WTC11 (cell line): ENCODE results near the gene LRRC8D. TPM values are rescaled to one million over a fixed set of nuclear protein-coding genes. Genes with fewer than 3 reads are reported as not detected.

ENCODE experiments used
- ATAC-seq: fragments of 200-7000 bp; cut with Tn5 transposase; 2 replicates; pipeline ENCODE4 v1.10.0; 2021; ENCODE audit warnings: mild to moderate bottlenecking, moderate library complexity
- CTCF ChIA-PET: fragments of 300-600 bp; sonication (Branson Sonifier 250); formaldehyde crosslinking; loops from one replicate; lab custom pipeline; 2021; ENCODE audit warnings: antibody characterized with exemption; lab: Charles Lee
- POLR2A ChIA-PET: fragments of 350-600 bp; sonication (Branson Sonifier 250); formaldehyde crosslinking; loops from one replicate; lab custom pipeline; 2021; ENCODE audit warnings: antibody characterized with exemption; lab: Charles Lee
- DNase-seq: peaks from one replicate; pipeline ENCODE4 v3.0.0; 2021; ENCODE audit warnings: low spot score
- H3K27ac Mint-ChIP-seq: 2 replicates; pipeline ENCODE4 v1.8.0; 2021; ENCODE audit warnings: mixed read lengths
- H3K27me3 Mint-ChIP-seq: 2 replicates; pipeline ENCODE4 v1.8.0; 2021; ENCODE audit warnings: low read depth, mild to moderate bottlenecking, moderate library complexity, mixed read lengths
- H3K36me3 Mint-ChIP-seq: 2 replicates; pipeline ENCODE4 v1.8.0; 2021; ENCODE audit warnings: mixed read lengths
- H3K4me1 Mint-ChIP-seq: 2 replicates; pipeline ENCODE4 v1.8.0; 2022; ENCODE audit warnings: mixed read lengths
- H3K4me3 Mint-ChIP-seq: 2 replicates; pipeline ENCODE4 v1.8.0; 2021; ENCODE audit warnings: mild to moderate bottlenecking, moderate library complexity, mixed read lengths
- H3K9me3 Mint-ChIP-seq: 2 replicates; pipeline ENCODE4 v1.8.0; 2021; ENCODE audit warnings: mixed read lengths
- ELF4 ChIP-seq: sonication (generic); formaldehyde crosslinking; IDR thresholded peaks from 2 replicates; pipeline ENCODE4 v1.8.1; 2022; ENCODE audit warnings: low read depth, mild to moderate bottlenecking, moderate library complexity, missing genetic modification reagents
- ETV6 ChIP-seq: sonication (generic); formaldehyde crosslinking; IDR thresholded peaks from 2 replicates; pipeline ENCODE4 v1.8.1; 2022; ENCODE audit warnings: mild to moderate bottlenecking, missing genetic modification reagents
- NFATC4 ChIP-seq: fragments of 250-450 bp; sonication (Bioruptor Pico); IDR thresholded peaks from 2 replicates; pipeline ENCODE4 v1.9.0; 2021; ENCODE audit warnings: mild to moderate bottlenecking
- PRRX2 ChIP-seq: fragments of 250-450 bp; sonication (Bioruptor Pico); IDR thresholded peaks from 2 replicates; pipeline ENCODE4 v1.8.0; 2021; ENCODE audit warnings: mild to moderate bottlenecking
- SMAD3 ChIP-seq: sonication (generic); formaldehyde crosslinking; IDR thresholded peaks from 2 replicates; pipeline ENCODE4 v1.8.0; 2022; ENCODE audit warnings: missing genetic modification reagents, mild to moderate bottlenecking, borderline replicate concordance
- SMAD4 ChIP-seq: sonication (generic); formaldehyde crosslinking; IDR thresholded peaks from 2 replicates; pipeline ENCODE4 v1.8.0; 2022; ENCODE audit warnings: mild to moderate bottlenecking, missing genetic modification reagents
- ZNF121 ChIP-seq: sonication (generic); formaldehyde crosslinking; IDR thresholded peaks from 2 replicates; pipeline ENCODE4 v1.8.0; 2023; ENCODE audit warnings: missing genetic modification reagents
- ZNF396 ChIP-seq: fragments of 250-450 bp; sonication (Bioruptor Pico); IDR thresholded peaks from 2 replicates; pipeline ENCODE4 v1.8.0; 2021; ENCODE audit warnings: mild to moderate bottlenecking, moderate library complexity, borderline replicate concordance
- ZNF416 ChIP-seq: fragments of 250-450 bp; sonication (Bioruptor Pico); IDR thresholded peaks from 2 replicates; pipeline ENCODE4 v1.9.0; 2021; ENCODE audit warnings: mild to moderate bottlenecking, inconsistent platforms
- total RNA-seq: library from RNA; stranded (reverse); gene quantifications from 3 replicates; pipeline ENCODE4 v1.2.3, GENCODE V29; 2021
- TF ChIP-seq, protein P1 (sequence below): fragments of 250-450 bp; sonication (Bioruptor Pico); IDR thresholded peaks from 2 replicates; pipeline ENCODE4 v2.1.2; 2022; ENCODE audit warnings: mild to moderate bottlenecking, moderate library complexity
- TF ChIP-seq, protein P2 (sequence below): sonication (generic); formaldehyde crosslinking; IDR thresholded peaks from 2 replicates; pipeline ENCODE4 v1.8.0; 2023; ENCODE audit warnings: mild to moderate bottlenecking, missing genetic modification reagents
- TF ChIP-seq, protein P3 (sequence below): sonication (generic); formaldehyde crosslinking; IDR thresholded peaks from 2 replicates; pipeline ENCODE4 v1.8.1; 2023; ENCODE audit warnings: mild to moderate bottlenecking, missing genetic modification reagents, moderate library complexity
- TF ChIP-seq, protein P4 (sequence below): fragments of 250-450 bp; sonication (Bioruptor Pico); IDR thresholded peaks from 2 replicates; pipeline ENCODE4 v1.9.0; 2021; ENCODE audit warnings: mild to moderate bottlenecking, borderline replicate concordance
- TF ChIP-seq, protein P5 (sequence below): fragments of 250-450 bp; sonication (Bioruptor Pico); IDR thresholded peaks from 2 replicates; pipeline ENCODE4 v1.8.0; 2021; ENCODE audit warnings: mild to moderate bottlenecking
- TF ChIP-seq, protein P6 (sequence below): sonication (generic); formaldehyde crosslinking; IDR thresholded peaks from 2 replicates; pipeline ENCODE4 v1.8.0; 2022; ENCODE audit warnings: mild to moderate bottlenecking, missing genetic modification reagents

LRRC8D gene
- total RNA-seq, 1 experiment from 2014 or later: 42.6 TPM

DNA sequence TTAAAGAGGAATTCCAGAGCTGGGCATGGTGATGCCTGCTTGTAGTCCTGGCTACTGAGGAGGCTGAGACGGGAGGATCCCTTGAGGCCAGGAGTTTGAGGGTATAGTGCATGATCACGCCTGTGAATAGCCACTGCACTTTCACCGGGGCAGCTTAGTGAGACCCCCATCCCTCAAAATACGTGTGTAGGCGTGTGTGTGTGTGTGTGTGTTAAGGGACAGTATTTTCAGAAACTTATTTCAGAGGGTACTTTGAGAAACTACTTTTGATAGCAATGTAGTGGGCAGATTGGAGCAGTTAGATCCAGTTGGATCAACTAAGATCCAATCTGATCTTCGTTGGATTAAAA lies 62.2 kb downstream of the LRRC8D start:
- DNase-seq: no peak
- peaks cover 26% of the 10 kb centered on the region for H3K4me1 Mint-ChIP-seq
- no peaks in the 10 kb centered on the region for H3K27me3 Mint-ChIP-seq
- peaks cover 24% of the 10 kb centered on the region for H3K36me3 Mint-ChIP-seq
- H3K9me3 Mint-ChIP-seq: peaks cover 15% of the 10 kb centered on the region
- ChIA-PET POLR2A (no interaction called here), CTCF (no interaction called here)
- ATAC-seq: no peak
- peak; percentile 91 for TF ChIP-seq ZNF121 (CRISPR knock-in tag)
- TF ChIP-seq, protein P1, sequence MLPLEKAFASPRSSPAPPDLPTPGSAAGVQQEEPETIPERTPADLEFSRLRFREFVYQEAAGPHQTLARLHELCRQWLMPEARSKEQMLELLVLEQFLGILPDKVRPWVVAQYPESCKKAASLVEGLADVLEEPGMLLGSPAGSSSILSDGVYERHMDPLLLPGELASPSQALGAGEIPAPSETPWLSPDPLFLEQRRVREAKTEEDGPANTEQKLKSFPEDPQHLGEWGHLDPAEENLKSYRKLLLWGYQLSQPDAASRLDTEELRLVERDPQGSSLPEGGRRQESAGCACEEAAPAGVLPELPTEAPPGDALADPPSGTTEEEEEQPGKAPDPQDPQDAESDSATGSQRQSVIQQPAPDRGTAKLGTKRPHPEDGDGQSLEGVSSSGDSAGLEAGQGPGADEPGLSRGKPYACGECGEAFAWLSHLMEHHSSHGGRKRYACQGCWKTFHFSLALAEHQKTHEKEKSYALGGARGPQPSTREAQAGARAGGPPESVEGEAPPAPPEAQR (CRISPR knock-in tag): no peak
- H3K27ac Mint-ChIP-seq: peak overlapping the region; percentile 62
- H3K4me3 Mint-ChIP-seq: no peak overlapping the region

DNA sequence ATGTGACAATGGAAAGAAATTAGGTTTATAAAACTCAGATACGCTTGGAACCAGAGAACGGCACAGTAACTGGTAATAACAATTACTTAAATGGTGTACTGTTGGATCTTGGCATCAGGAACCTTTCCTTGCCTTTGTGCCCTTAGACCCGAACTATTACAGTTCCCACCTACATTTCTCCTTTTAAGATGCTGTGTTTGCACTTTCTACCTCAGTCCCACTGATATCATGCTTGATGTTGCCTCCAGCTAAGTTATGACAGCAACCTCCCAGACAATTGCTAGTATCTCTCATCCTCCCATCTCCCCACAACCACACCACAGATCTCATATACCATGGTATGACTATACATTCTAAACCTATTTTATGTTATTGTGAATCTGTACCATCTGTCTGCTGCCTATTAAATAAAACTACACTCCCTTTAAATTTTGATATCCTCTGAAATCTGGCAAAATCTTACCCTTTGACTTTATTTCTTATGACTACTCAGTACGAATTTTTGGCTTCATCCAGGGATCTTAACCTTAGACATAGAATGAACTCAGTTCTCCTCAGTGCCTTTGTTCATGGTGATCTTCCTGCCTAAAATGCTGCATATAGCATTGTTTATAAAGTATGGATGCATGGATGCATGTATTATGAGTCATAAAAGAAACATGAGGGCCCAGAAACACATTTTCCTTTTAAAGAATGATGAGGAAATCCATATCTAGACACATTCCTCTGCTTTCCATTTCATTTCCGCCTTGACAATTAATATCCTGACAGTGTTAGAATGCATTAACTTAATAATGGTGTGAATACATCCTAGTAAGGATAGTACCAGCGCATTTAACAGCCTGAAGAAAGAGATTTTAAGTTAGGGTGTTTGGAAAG lies 64.1 kb downstream of the LRRC8D start:
- peak overlapping the region; percentile 66; the same call in 1 of the 2 replicates for H3K27ac Mint-ChIP-seq
- TF ChIP-seq, protein P2, sequence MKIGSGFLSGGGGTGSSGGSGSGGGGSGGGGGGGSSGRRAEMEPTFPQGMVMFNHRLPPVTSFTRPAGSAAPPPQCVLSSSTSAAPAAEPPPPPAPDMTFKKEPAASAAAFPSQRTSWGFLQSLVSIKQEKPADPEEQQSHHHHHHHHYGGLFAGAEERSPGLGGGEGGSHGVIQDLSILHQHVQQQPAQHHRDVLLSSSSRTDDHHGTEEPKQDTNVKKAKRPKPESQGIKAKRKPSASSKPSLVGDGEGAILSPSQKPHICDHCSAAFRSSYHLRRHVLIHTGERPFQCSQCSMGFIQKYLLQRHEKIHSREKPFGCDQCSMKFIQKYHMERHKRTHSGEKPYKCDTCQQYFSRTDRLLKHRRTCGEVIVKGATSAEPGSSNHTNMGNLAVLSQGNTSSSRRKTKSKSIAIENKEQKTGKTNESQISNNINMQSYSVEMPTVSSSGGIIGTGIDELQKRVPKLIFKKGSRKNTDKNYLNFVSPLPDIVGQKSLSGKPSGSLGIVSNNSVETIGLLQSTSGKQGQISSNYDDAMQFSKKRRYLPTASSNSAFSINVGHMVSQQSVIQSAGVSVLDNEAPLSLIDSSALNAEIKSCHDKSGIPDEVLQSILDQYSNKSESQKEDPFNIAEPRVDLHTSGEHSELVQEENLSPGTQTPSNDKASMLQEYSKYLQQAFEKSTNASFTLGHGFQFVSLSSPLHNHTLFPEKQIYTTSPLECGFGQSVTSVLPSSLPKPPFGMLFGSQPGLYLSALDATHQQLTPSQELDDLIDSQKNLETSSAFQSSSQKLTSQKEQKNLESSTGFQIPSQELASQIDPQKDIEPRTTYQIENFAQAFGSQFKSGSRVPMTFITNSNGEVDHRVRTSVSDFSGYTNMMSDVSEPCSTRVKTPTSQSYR: no peak
- TF ChIP-seq, protein P3, sequence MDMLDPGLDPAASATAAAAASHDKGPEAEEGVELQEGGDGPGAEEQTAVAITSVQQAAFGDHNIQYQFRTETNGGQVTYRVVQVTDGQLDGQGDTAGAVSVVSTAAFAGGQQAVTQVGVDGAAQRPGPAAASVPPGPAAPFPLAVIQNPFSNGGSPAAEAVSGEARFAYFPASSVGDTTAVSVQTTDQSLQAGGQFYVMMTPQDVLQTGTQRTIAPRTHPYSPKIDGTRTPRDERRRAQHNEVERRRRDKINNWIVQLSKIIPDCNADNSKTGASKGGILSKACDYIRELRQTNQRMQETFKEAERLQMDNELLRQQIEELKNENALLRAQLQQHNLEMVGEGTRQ: no peak
- TF ChIP-seq, protein P4, sequence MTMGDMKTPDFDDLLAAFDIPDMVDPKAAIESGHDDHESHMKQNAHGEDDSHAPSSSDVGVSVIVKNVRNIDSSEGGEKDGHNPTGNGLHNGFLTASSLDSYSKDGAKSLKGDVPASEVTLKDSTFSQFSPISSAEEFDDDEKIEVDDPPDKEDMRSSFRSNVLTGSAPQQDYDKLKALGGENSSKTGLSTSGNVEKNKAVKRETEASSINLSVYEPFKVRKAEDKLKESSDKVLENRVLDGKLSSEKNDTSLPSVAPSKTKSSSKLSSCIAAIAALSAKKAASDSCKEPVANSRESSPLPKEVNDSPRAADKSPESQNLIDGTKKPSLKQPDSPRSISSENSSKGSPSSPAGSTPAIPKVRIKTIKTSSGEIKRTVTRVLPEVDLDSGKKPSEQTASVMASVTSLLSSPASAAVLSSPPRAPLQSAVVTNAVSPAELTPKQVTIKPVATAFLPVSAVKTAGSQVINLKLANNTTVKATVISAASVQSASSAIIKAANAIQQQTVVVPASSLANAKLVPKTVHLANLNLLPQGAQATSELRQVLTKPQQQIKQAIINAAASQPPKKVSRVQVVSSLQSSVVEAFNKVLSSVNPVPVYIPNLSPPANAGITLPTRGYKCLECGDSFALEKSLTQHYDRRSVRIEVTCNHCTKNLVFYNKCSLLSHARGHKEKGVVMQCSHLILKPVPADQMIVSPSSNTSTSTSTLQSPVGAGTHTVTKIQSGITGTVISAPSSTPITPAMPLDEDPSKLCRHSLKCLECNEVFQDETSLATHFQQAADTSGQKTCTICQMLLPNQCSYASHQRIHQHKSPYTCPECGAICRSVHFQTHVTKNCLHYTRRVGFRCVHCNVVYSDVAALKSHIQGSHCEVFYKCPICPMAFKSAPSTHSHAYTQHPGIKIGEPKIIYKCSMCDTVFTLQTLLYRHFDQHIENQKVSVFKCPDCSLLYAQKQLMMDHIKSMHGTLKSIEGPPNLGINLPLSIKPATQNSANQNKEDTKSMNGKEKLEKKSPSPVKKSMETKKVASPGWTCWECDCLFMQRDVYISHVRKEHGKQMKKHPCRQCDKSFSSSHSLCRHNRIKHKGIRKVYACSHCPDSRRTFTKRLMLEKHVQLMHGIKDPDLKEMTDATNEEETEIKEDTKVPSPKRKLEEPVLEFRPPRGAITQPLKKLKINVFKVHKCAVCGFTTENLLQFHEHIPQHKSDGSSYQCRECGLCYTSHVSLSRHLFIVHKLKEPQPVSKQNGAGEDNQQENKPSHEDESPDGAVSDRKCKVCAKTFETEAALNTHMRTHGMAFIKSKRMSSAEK (CRISPR knock-in tag): no peak
- TF ChIP-seq SMAD4: no peak
- TF ChIP-seq, protein P5, sequence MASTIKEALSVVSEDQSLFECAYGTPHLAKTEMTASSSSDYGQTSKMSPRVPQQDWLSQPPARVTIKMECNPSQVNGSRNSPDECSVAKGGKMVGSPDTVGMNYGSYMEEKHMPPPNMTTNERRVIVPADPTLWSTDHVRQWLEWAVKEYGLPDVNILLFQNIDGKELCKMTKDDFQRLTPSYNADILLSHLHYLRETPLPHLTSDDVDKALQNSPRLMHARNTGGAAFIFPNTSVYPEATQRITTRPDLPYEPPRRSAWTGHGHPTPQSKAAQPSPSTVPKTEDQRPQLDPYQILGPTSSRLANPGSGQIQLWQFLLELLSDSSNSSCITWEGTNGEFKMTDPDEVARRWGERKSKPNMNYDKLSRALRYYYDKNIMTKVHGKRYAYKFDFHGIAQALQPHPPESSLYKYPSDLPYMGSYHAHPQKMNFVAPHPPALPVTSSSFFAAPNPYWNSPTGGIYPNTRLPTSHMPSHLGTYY (CRISPR knock-in tag): no peak
- no peak for TF ChIP-seq ELF4 (CRISPR knock-in tag)
- TF ChIP-seq NFATC4: no peak
- no peak for TF ChIP-seq SMAD3
- no peak for TF ChIP-seq ZNF416 (CRISPR knock-in tag)
- no peak for TF ChIP-seq ZNF396 (CRISPR knock-in tag)
- TF ChIP-seq, protein P6, sequence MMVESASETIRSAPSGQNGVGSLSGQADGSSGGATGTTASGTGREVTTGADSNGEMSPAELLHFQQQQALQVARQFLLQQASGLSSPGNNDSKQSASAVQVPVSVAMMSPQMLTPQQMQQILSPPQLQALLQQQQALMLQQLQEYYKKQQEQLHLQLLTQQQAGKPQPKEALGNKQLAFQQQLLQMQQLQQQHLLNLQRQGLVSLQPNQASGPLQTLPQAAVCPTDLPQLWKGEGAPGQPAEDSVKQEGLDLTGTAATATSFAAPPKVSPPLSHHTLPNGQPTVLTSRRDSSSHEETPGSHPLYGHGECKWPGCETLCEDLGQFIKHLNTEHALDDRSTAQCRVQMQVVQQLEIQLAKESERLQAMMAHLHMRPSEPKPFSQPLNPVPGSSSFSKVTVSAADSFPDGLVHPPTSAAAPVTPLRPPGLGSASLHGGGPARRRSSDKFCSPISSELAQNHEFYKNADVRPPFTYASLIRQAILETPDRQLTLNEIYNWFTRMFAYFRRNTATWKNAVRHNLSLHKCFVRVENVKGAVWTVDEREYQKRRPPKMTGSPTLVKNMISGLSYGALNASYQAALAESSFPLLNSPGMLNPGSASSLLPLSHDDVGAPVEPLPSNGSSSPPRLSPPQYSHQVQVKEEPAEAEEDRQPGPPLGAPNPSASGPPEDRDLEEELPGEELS (CRISPR knock-in tag): no peak
- no peak for TF ChIP-seq PRRX2
- no peak for TF ChIP-seq ETV6 (CRISPR knock-in tag)
- no peak overlapping the region for H3K4me3 Mint-ChIP-seq
- H3K4me1 Mint-ChIP-seq: peaks cover 26% of the 10 kb centered on the region
- H3K9me3 Mint-ChIP-seq: peaks cover 12% of the 10 kb centered on the region
- peaks cover 21% of the 10 kb centered on the region for H3K36me3 Mint-ChIP-seq
- H3K27me3 Mint-ChIP-seq: no peaks in the 10 kb centered on the region
- DNase-seq: no peak
- ATAC-seq: no peak
- CTCF ChIA-PET: no interaction called here
- POLR2A ChIA-PET: no interaction called here
